Astrocyte (in vitro differentiated cells and primary cell): Measurements from ENCODE around the gene ARSI. TPM values are rescaled to one million over a fixed set of nuclear protein-coding genes. Genes with fewer than 3 reads are reported as not detected.
A peak's percentile ranks its signal among the peaks of the same experiment; 100 is the strongest.

Source experiments
- DNase-seq: peaks from one replicate; pipeline ENCODE4 v3.0.0-alpha.2; 2010; ENCODE audit warnings: low read depth
- FAIRE-seq: peaks from 2 replicates; lab custom pipeline; 2011; peaks lifted over from hg19 to GRCh38; lab: Jason Lieb, UNC
- H2AFZ ChIP-seq: 2 replicates; pipeline ENCODE4 v1.6.0; 2012; ENCODE audit warnings: low read depth, low read length, inconsistent platforms
- H3K27ac ChIP-seq: 2 replicates; pipeline ENCODE4 v1.5.1; 2011; ENCODE audit warnings: low read depth, low read length, inconsistent platforms
- H3K27me3 ChIP-seq: 2 replicates; pipeline ENCODE4 v1.6.0; 2011; ENCODE audit warnings: low read length, inconsistent platforms; ENCODE audit not compliant: insufficient read depth
- H3K36me3 ChIP-seq: 2 replicates; pipeline ENCODE4 v1.5.1; 2011; ENCODE audit warnings: low read length, inconsistent platforms; ENCODE audit not compliant: insufficient read depth
- H3K4me1 ChIP-seq: 2 replicates; pipeline ENCODE4 v1.5.1; 2011; ENCODE audit warnings: low read length, inconsistent platforms; ENCODE audit not compliant: insufficient read depth
- H3K4me2 ChIP-seq: 2 replicates; pipeline ENCODE4 v1.6.0; 2012; ENCODE audit warnings: low read length, inconsistent platforms
- H3K4me3 ChIP-seq: 2 replicates; pipeline ENCODE4 v1.5.1; 2011; ENCODE audit warnings: low read depth, mild to moderate bottlenecking, low read length, inconsistent platforms; ENCODE audit not compliant: insufficient read depth
- H3K79me2 ChIP-seq: 2 replicates; pipeline ENCODE4 v1.6.0; 2012; ENCODE audit warnings: mild to moderate bottlenecking, low read length, inconsistent platforms; ENCODE audit not compliant: insufficient read depth
- H3K9ac ChIP-seq: 2 replicates; pipeline ENCODE4 v1.6.0; 2012; ENCODE audit warnings: mild to moderate bottlenecking, low read length, inconsistent platforms
- H3K9me3 ChIP-seq: 2 replicates; pipeline ENCODE4 v1.5.1; 2012; ENCODE audit warnings: low read depth, mild to moderate bottlenecking, low read length, inconsistent platforms; ENCODE audit not compliant: insufficient read depth
- H4K20me1 ChIP-seq: 2 replicates; pipeline ENCODE4 v1.6.0; 2012; ENCODE audit warnings: low read length, inconsistent platforms; ENCODE audit not compliant: insufficient read depth
- H3K27ac Mint-ChIP-seq: one replicate; pipeline ENCODE4 v1.8.0; 2021; ENCODE audit warnings: mild to moderate bottlenecking, mixed read lengths; ENCODE audit not compliant: unreplicated experiment
- H3K27me3 Mint-ChIP-seq: one replicate; pipeline ENCODE4 v1.8.0; 2021; ENCODE audit warnings: low read depth, mixed read lengths; ENCODE audit not compliant: unreplicated experiment
- H3K36me3 Mint-ChIP-seq: one replicate; pipeline ENCODE4 v1.8.0; 2021; ENCODE audit warnings: low read depth, mixed read lengths; ENCODE audit not compliant: unreplicated experiment
- H3K4me1 Mint-ChIP-seq: one replicate; pipeline ENCODE4 v1.8.0; 2021; ENCODE audit warnings: low read depth, mixed read lengths; ENCODE audit not compliant: unreplicated experiment
- H3K4me3 Mint-ChIP-seq: one replicate; pipeline ENCODE4 v1.8.0; 2021; ENCODE audit warnings: mild to moderate bottlenecking, moderate library complexity, mixed read lengths; ENCODE audit not compliant: unreplicated experiment
- H3K9me3 Mint-ChIP-seq: one replicate; pipeline ENCODE4 v1.8.0; 2021; ENCODE audit warnings: mild to moderate bottlenecking, mixed read lengths; ENCODE audit not compliant: unreplicated experiment
- CTCF ChIP-seq: IDR thresholded peaks from 2 replicates; pipeline ENCODE4 v1.5.1; 2011; ENCODE audit warnings: low read depth, mild to moderate bottlenecking, inconsistent platforms, low read length, moderate library complexity; ENCODE audit not compliant: insufficient read depth
- EZH2 ChIP-seq: IDR thresholded peaks from 2 replicates; pipeline ENCODE4 v1.6.1; 2012; ENCODE audit warnings: mild to moderate bottlenecking, low read length, inconsistent platforms; ENCODE audit not compliant: insufficient read depth
- total RNA-seq: library from RNA; stranded (reverse); gene quantifications from 2 replicates; pipeline ENCODE4 v1.2.1, GENCODE V29; 2021

ARSI gene
- total RNA-seq, 1 donor from 2014 or later: 23.0 TPM

DNA sequence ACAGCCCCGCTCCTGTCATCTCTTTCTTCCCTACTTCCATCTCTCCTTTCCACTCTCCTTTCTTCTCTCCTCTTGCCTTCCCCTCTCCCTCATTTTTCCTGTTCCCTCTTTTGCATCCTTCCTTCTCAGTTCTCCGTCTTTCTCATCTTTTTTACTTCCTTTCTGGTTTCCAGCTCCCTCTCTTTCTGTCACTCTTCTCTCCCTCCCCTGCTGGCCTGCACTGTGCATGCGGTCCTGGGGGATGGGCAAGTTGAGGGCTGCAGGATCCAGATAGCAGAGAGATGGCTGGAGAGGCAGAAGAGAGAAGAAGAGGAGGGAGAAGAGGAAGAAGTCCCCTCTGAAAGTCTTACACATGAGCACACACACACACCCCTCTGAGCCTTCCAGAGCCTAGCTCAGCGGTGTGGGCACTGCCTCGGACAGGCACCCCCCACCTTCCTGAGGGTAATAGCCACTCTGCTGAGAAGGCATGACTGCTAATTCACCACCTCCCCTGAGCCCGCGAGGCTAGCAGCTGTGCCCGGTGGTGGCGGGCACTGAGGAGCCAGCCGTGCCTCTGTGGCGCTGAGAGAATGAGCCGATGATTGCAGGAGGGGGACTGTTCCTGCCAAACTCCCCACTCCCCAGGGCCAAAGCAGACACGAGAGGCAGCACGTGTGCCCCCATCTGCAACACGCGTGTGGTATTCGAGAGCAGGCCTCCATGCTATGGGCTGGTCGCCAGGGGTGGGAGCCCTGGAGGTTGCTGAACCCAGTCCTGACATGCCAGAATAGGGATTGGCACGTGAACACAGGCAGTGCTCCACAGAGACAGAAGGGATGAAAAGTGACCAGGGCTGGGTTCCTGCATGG, 9.4 kb downstream of the ARSI start:
- H2AFZ ChIP-seq: no peak overlapping the region
- peaks cover 2% of the 10 kb centered on the region for H3K9me3 Mint-ChIP-seq
- peak overlapping the region; percentile 79 for H3K27ac Mint-ChIP-seq
- H3K79me2 ChIP-seq: no peaks in the 10 kb centered on the region
- H3K27me3 ChIP-seq: peaks cover 3% of the 10 kb centered on the region
- H3K9ac ChIP-seq: no peak overlapping the region
- H3K4me1 ChIP-seq: peaks cover 13% of the 10 kb centered on the region
- H3K27me3 Mint-ChIP-seq: no peaks in the 10 kb centered on the region
- peaks cover 25% of the 10 kb centered on the region for H3K4me1 Mint-ChIP-seq
- no peak overlapping the region for H3K27ac ChIP-seq
- H3K9me3 ChIP-seq: no peaks in the 10 kb centered on the region
- FAIRE-seq (no peak), DNase-seq (no peak)
- TF ChIP-seq CTCF (no peak), EZH2 (no peak)
- H3K36me3 ChIP-seq: no peaks in the 10 kb centered on the region
- H3K4me2 ChIP-seq: no peak overlapping the region
- no peak overlapping the region for H3K4me3 Mint-ChIP-seq
- no peak overlapping the region for H3K4me3 ChIP-seq
- no peaks in the 10 kb centered on the region for H4K20me1 ChIP-seq
- H3K36me3 Mint-ChIP-seq: peaks cover 2% of the 10 kb centered on the region

GRCh38 chr5:150291388-150292385, 11.0 kb downstream of the ARSI start:
- H3K4me2 ChIP-seq: peak overlapping the region; percentile 35
- TF ChIP-seq CTCF (no peak), EZH2 (no peak)
- Mint-ChIP-seq H3K4me3 (no peak overlapping the region), H3K27me3 (peaks cover 2% of the 10 kb centered on the region), H3K27ac (no peak overlapping the region), H3K9me3 (peaks cover 2% of the 10 kb centered on the region), H3K4me1 (peaks cover 24% of the 10 kb centered on the region), H3K36me3 (peaks cover 2% of the 10 kb centered on the region)
- H3K4me3 ChIP-seq: no peak overlapping the region
- H4K20me1 ChIP-seq: no peaks in the 10 kb centered on the region
- peak; percentile 41 for DNase-seq
- peaks cover 3% of the 10 kb centered on the region for H3K27me3 ChIP-seq
- no peaks in the 10 kb centered on the region for H3K36me3 ChIP-seq
- peaks cover 13% of the 10 kb centered on the region for H3K4me1 ChIP-seq
- no peak for FAIRE-seq
- no peaks in the 10 kb centered on the region for H3K79me2 ChIP-seq
- no peak overlapping the region for H2AFZ ChIP-seq
- H3K9ac ChIP-seq: no peak overlapping the region
- H3K27ac ChIP-seq: no peak overlapping the region
- H3K9me3 ChIP-seq: no peaks in the 10 kb centered on the region
